ENCODE data around the gene ST3GAL3.

Gene ST3GAL3

GRCh38 chr1:43878854-43879253, 171.5 kb downstream of the ST3GAL3 start:
- no peak for DNase-seq (ENCODE audit: low read depth)

- DNase-seq (ENCODE audit: low read depth), result peak; percentile 26
These were observed 172.1 kb downstream of the ST3GAL3 start for GRCh38 chr1:43879414-43879813.

- DNase-seq (ENCODE audit: low read depth), result no peak
These were observed 172.7 kb downstream of the ST3GAL3 start for GRCh38 chr1:43879996-43880395.

DNA sequence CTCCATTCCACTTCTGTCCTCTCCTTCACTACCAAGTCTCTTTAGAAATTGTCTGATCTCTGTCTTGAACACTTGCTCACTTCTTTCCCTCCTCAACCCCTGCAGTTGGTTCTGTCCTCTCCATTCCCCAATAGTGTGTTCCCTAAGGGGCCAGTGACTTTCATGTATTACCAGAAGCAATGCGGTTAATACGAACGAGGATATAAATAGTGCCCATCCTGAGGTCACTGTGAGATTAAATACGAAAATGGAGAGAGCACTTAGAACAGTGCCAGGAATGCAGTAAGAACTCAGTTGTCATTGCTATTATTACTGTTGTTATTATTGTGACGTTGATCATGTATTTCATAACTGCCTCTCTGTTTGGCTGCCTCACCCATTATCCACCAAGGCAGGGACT, 173.3 kb downstream of the ST3GAL3 start:
- DNase-seq (ENCODE audit: low read depth), result no peak

- no peak for DNase-seq (ENCODE audit: low read depth)
These were observed 174.1 kb downstream of the ST3GAL3 start for GRCh38 chr1:43881415-43881814.

DNA sequence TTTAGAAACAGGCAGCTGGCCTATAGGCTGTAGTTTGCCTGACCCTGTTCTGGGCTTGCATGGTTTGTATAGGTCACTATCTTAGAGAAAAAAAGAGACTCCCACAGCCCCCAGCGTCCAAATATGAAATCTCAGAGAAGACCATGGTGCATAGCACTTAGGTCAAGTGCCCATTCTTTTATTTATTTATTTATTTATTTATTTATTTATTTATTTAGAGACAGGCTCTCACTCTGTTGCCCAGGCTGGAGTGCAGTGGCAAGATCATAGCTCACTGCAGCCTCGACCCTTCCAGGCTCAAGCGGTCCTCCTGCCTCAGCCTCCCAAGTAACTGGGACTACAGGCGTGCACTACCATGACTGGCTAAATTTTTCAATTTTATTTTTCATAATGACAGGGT, 175.4 kb downstream of the ST3GAL3 start:
- no peak for DNase-seq (ENCODE audit: low read depth)

- DNase-seq (ENCODE audit: low read depth), result no peak
These were observed 176.0 kb downstream of the ST3GAL3 start for GRCh38 chr1:43883321-43883720.

DNA sequence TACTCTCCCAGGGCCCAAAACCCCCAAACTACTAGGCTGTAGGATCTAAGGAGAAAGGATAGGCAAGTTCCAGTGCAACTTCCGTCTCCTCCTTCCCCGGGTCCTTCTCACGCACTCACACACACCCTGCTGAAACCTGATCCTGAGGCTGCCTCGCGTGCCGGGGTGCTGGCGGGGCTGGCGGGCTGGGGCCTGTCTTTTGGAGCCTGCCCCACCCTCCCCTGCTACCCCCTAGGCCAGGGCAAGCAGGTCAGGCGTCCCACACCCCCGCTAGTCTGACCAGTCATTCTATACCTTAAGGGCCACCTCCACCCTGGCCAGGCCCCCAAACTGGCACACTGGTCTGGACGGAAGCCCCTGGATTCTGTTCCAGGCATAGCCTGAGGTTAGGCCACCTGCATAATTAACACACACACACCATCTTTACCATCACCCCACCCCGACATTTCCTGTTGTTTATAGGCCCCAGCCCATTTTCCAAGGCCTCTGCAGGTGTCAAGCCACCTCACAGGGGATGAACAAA, 178.0 kb downstream of the ST3GAL3 start:
- no peak for DNase-seq (ENCODE audit: low read depth)

- DNase-seq (ENCODE audit: low read depth), result no peak
These were observed 180.4 kb downstream of the ST3GAL3 start for GRCh38 chr1:43887748-43888147.

- no peak for DNase-seq (ENCODE audit: low read depth)
These were observed 183.5 kb downstream of the ST3GAL3 start for GRCh38 chr1:43890815-43891214.

DNA sequence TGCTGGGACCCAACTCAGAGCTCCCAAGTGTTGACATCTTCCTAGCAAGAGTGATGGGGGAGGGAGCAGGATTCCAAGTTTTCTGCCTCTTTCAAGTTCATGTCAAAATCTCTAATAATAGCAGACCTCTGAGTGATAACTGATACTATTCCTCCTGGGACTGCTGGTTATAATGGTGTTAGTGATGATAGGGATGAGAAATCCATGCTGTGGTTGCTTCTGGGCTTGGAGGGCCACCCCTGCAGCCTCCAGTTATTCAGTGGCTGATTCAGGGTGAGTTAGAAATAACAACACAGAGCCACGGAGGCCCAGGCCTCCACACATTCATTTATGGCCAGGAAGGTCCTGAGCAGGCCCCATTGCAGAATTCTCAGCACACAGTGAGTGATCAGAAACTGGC, 185.7 kb downstream of the ST3GAL3 start:
- DNase-seq (ENCODE audit: low read depth), result no peak

DNA sequence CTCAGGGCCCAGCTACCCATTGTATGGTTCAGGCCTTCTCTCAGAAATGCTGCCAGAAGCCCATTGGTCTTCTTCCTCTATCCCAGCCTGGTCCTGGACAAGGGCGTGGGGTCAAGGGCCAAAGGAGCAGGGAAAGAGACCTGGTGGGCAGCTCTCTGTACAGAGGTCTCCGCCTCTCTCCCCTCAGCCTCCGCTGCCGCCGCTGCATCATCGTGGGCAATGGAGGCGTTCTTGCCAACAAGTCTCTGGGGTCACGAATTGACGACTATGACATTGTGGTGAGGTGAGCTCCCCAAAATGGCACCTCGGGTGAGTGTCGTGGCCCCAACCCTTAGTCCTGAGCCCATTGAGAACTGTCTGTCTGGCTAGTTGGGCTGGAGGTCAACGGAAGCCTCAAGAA, 191.6 kb downstream of the ST3GAL3 start:
- DNase-seq (ENCODE audit: low read depth), result no peak

- DNase-seq (ENCODE audit: low read depth), result no peak
These were observed 193.1 kb downstream of the ST3GAL3 start for GRCh38 chr1:43900386-43900785.

- no peak for DNase-seq (ENCODE audit: low read depth)
These were observed 194.0 kb downstream of the ST3GAL3 start for GRCh38 chr1:43901196-43901961.

- no peak for DNase-seq (ENCODE audit: low read depth)
These were observed 194.9 kb downstream of the ST3GAL3 start for GRCh38 chr1:43902058-43902831.

- DNase-seq (ENCODE audit: low read depth), result no peak
These were observed 197.6 kb downstream of the ST3GAL3 start for GRCh38 chr1:43904660-43905551.

DNA sequence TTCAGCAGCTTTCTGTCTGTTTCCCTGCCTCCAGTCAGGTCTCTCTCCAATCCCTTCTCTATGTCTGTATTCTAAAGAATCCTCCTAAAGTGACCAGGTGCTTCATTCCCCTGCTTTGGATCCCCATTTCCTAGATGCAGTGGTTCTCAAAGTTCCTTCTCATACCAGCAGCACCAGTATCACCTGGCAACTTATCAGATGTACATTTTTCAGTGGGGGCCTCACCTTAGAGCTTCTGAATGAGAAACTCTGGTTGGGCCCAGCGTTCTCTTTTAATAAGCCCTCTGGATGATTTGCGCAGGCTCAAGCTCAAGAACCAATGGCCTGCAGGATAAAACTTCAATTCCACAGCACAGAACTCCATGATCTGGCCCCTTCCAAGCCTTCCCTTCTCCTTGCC, 200.9 kb downstream of the ST3GAL3 start:
- no peak for DNase-seq (ENCODE audit: low read depth)

GRCh38 chr1:43908858-43909257, 201.5 kb downstream of the ST3GAL3 start:
- DNase-seq (ENCODE audit: low read depth), result no peak

DNA sequence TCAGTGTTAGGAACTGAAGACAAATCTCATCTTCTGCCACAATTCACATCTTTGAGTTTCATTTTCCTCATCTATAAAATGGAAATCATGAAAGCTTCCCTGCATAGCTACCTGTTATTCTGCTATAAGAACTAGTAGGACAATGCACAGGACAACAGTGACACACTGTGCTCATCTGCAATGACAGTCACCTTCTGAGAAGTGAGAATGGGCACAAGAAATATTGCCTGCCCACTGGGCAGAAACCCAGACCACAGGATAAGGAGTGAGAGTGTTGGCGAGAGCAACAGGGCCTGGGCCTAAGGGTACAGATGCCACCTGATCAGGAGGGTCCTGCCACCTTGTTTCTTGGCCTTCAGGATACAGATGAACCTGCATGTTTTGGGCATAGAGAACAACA, 203.0 kb downstream of the ST3GAL3 start:
- no peak for DNase-seq (ENCODE audit: low read depth)

- DNase-seq (ENCODE audit: low read depth), result peak; percentile 58
These were observed 205.3 kb downstream of the ST3GAL3 start for GRCh38 chr1:43912607-43913006.

DNA sequence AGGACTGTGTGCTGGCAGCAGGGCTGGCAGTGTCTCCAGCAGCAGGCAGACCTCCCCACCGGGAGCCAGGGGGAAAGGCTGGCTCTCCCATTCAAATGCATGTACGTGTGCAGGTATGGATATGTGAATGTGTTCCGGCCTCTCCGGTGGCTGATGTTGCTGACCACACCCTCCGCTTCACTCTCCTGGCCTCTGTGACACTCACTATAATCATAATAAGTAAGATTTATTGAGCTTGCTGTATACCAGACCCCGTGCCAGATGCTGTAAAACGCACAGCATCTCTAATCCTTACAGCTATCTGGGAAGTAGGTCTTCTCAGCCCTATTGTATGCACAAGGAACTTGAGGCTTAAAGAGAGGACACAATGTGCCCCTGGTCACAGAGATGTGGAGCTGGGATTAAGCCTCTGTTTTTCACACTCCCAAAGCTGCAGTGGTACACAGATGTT, 205.7 kb downstream of the ST3GAL3 start:
- DNase-seq (ENCODE audit: low read depth), result no peak
